ENCODE results near the gene DLGAP1. TPM values are rescaled to one million over a fixed set of nuclear protein-coding genes. Genes with fewer than 3 reads are reported as not detected.

DLGAP1 gene
- total and polyA plus RNA-seq, 2 of the 8 experiments (the other 6 are each of a cell fraction or from before 2014, with no cell fraction given), result 11.8 to 16.9 TPM

- Histone ChIP-seq H3K23ac (ENCODE audit: insufficient read length) (no peak overlapping the region), H3K4ac (replicated peaks; ENCODE audit: insufficient read length, low read depth, low read length) (no peak overlapping the region), H3K79me2 (ENCODE audit: control insufficient read depth in 1 of 2, insufficient read depth in 2 of 2, low read length in 2 of 2) (no peaks in the 10 kb centered on the region), H3K18ac (ENCODE audit: extremely low read depth, low read length) (no peak overlapping the region), H3K4me2 (ENCODE audit: insufficient read depth in 1 of 2, low read depth in 2 of 2, low read length in 2 of 2) (no peak overlapping the region), H2BK5ac (ENCODE audit: low read depth, low read length) (no peak overlapping the region), H2BK15ac (ENCODE audit: low read length) (no peak overlapping the region), H4K91ac (replicated peaks; ENCODE audit: insufficient read length, low read length) (no peak overlapping the region), H3K4me3 (ENCODE audit: extremely low read depth in 1 of 4, insufficient read depth in 2 of 4, low read depth in 3 of 4, low read length in 4 of 4) (no peak overlapping the region), H4K5ac (ENCODE audit: insufficient read length, low read depth, low read length) (no peak overlapping the region), H3K36me3 (ENCODE audit: control insufficient read depth in 2 of 4, insufficient read depth in 4 of 4, low read length in 3 of 4) (no peaks in the 10 kb centered on the region), H2BK120ac (replicated peaks; ENCODE audit: low read depth, low read length) (no peak overlapping the region), H3K27me3 (replicated peaks in 1 of 4; ENCODE audit: control insufficient read depth in 3 of 4, extremely low read depth in 1 of 4, insufficient read depth in 3 of 4, low read length in 3 of 4) (no peaks in the 10 kb centered on the region), H2AK5ac (ENCODE audit: low read depth, low read length) (no peak overlapping the region), H3K9ac (replicated peaks in 1 of 4; ENCODE audit: extremely low read depth in 1 of 4, low read depth in 3 of 4, low read length in 3 of 4) (no peak overlapping the region), H3K9me3 (ENCODE audit: insufficient read depth in 2 of 2, low read depth in 1 of 2, low read length in 1 of 2) (no peaks in the 10 kb centered on the region), H4K20me1 (replicated peaks in 1 of 2; ENCODE audit: control insufficient read depth in 1 of 2, insufficient read depth in 2 of 2, low read length in 2 of 2) (no peaks in the 10 kb centered on the region), H3K4me1 (replicated peaks in 1 of 4; ENCODE audit: control insufficient read depth in 3 of 4, insufficient read depth in 4 of 4, low read length in 3 of 4) (no peaks in the 10 kb centered on the region), H2BK12ac (ENCODE audit: low read depth, low read length) (no peak overlapping the region), H2BK20ac (ENCODE audit: low read length) (no peak overlapping the region), H2AFZ (ENCODE audit: low read length) (no peak overlapping the region), H3K14ac (ENCODE audit: insufficient read length) (no peak overlapping the region), H3K27ac (ENCODE audit: low read depth, low read length) (no peak overlapping the region), H3K56ac (replicated peaks; ENCODE audit: insufficient read length, low read depth, low read length) (no peak overlapping the region), H3K23me2 (ENCODE audit: low read depth, low read length) (no peaks in the 10 kb centered on the region), H4K8ac (ENCODE audit: extremely low read depth, insufficient read depth, low read length) (no peak overlapping the region), H3K79me1 (ENCODE audit: low read depth, low read length) (no peaks in the 10 kb centered on the region)
- FAIRE-seq, result no peak
- WGBS, 2 experiments (ENCODE audit: extremely low coverage in 1 of 2, insufficient coverage in 1 of 2, insufficient read length in 1 of 2, insufficient replicate concordance in 2 of 2, low coverage in 1 of 2, low lambda C conversion rate in 2 of 2, missing lambda C conversion rate in 1 of 2), result 91% methylated on average over 5 of the region's 5 CpGs; no CpG with 5 or more reads in 1 of the 2 experiments
- ChIA-PET POLR2A (ENCODE audit: partially characterized antibody) (interaction anchor here (1.7 kb wide), 1 partner anchor 11 kb away, joined by 3 read pairs; no protein-coding TSS in a partner anchor), CTCF (ENCODE audit: partially characterized antibody) (interaction anchor here (0.6 to 1.6 kb wide), 4 partner anchors 8 to 157 kb away, joined by 3 to 7 read pairs (median 4); no protein-coding TSS in a partner anchor)
- DNase-seq (ENCODE audit: low read depth in 1 of 2, low spot score in 2 of 2), result no peak
- TF ChIP-seq POLR2A (IDR thresholded peaks at IDR 0.05; ENCODE audit: control extremely low read depth in 1 of 2, low read depth in 2 of 2, low read length in 2 of 2) (no peak), ATF3 (IDR thresholded peaks at IDR 0.05; ENCODE audit: insufficient read depth, low read depth, low read length) (no peak), GTF2F1 (IDR thresholded peaks at IDR 0.05; ENCODE audit: borderline replicate concordance, low read depth, low read length) (no peak), EGR1 (IDR thresholded peaks at IDR 0.05; ENCODE audit: borderline replicate concordance, low read depth, low read length) (no peak), CREB1 (IDR thresholded peaks at IDR 0.05) (no peak), SP2 (IDR thresholded peaks at IDR 0.05; ENCODE audit: low read length) (no peak), JUND (IDR thresholded peaks at IDR 0.05; ENCODE audit: low read length) (no peak), RXRA (IDR thresholded peaks at IDR 0.05; ENCODE audit: insufficient read depth, low read depth, low read length) (no peak), ZNF274 (IDR thresholded peaks at IDR 0.05; ENCODE audit: borderline replicate concordance, extremely low read depth, low read length) (no peak), FOSL1 (IDR thresholded peaks at IDR 0.05; ENCODE audit: insufficient read depth, low read depth, low read length) (no peak), RNF2 (IDR thresholded peaks at IDR 0.05; ENCODE audit: borderline replicate concordance, low read depth, low read length, missing control alignments, poor library complexity, severe bottlenecking) (no peak), CTBP2 (IDR thresholded peaks at IDR 0.05; ENCODE audit: borderline replicate concordance, insufficient read depth, insufficient read length, low read length) (no peak), SRF (IDR thresholded peaks at IDR 0.05; ENCODE audit: low read depth, low read length) (no peak), HDAC6 (IDR thresholded peaks at IDR 0.05; ENCODE audit: low read depth, low read length) (no peak)
Observed at GRCh38 chr18:3712491-3712890, 742.6 kb downstream of the DLGAP1 start.
